NOMO-1 (cell line): Measurements from ENCODE around the gene CAPN2.

Experiments
- DNase-seq, 2 experiments: peaks; one replicate each; lab custom pipeline; 2025; ENCODE audit not compliant: unreplicated experiment in 2 of 2; lab: John Stamatoyannopoulos, UW

The CAPN2 gene

GRCh38 chr1:223820971-223821370, 108.6 kb downstream of the CAPN2 start:
- DNase-seq = no peak

- no peak for DNase-seq
Observed at GRCh38 chr1:223824287-223824686, 111.9 kb downstream of the CAPN2 start.

GRCh38 chr1:223824712-223825111, 112.4 kb downstream of the CAPN2 start:
- peak in 1 of 2 experiments; percentile 9 for DNase-seq
